DND-41 (cell line): ENCODE data around the gene PODXL.
A peak's percentile ranks its signal among the peaks of the same experiment; 100 is the strongest.

Source experiments
- ATAC-seq: fragments of 200-7000 bp; cut with Tn5 transposase; 3 replicates; pipeline ENCODE4 v1.9.1; 2021; ENCODE audit warnings: low read depth; ENCODE audit not compliant: insufficient read depth
- DNase-seq: peaks from one replicate; pipeline ENCODE4 v3.0.0-alpha.2; 2020
- H2AFZ ChIP-seq: 2 replicates; pipeline ENCODE4 v1.6.0; 2012; ENCODE audit warnings: low read depth, low read length
- H3K27ac ChIP-seq: 2 replicates; pipeline ENCODE4 v1.5.1; 2012; ENCODE audit warnings: low read length, inconsistent platforms
- H3K27me3 ChIP-seq: fragments of 200-600 bp; sonication (generic); 2 replicates; pipeline ENCODE4 v1.6.0; 2012; ENCODE audit warnings: low read length, mild to moderate bottlenecking, inconsistent platforms; ENCODE audit not compliant: insufficient read depth, poor library complexity
- H3K36me3 ChIP-seq: 2 replicates; pipeline ENCODE4 v1.5.1; 2012; ENCODE audit warnings: low read length, inconsistent platforms; ENCODE audit not compliant: insufficient read depth
- H3K4me1 ChIP-seq: 2 replicates; pipeline ENCODE4 v1.5.1; 2012; ENCODE audit warnings: mild to moderate bottlenecking, low read length; ENCODE audit not compliant: insufficient read depth
- H3K4me2 ChIP-seq: 2 replicates; pipeline ENCODE4 v1.6.0; 2012; ENCODE audit warnings: mild to moderate bottlenecking, moderate library complexity, low read length, inconsistent platforms; ENCODE audit not compliant: insufficient read depth
- H3K4me3 ChIP-seq, 2 experiments: fragments of 200-600 bp in 1 of 2; shearing (Covaris generic) in 1 of 2; 2 replicates each; pipeline ENCODE4 v1.5.1; 2012 to 2016; ENCODE audit warnings: inconsistent platforms in 2 of 2, low read length in 2 of 2, mild to moderate bottlenecking in 2 of 2, low read depth in 1 of 2, moderate library complexity in 1 of 2
- H3K79me2 ChIP-seq: 2 replicates; pipeline ENCODE4 v1.6.0; 2012; ENCODE audit warnings: low read length, inconsistent platforms; ENCODE audit not compliant: insufficient read depth
- H3K9ac ChIP-seq: 2 replicates; pipeline ENCODE4 v1.6.0; 2012; ENCODE audit warnings: low read depth, mild to moderate bottlenecking, inconsistent platforms, low read length, moderate library complexity
- H3K9me3 ChIP-seq: 2 replicates; pipeline ENCODE4 v1.5.1; 2012; ENCODE audit warnings: low read length, moderate library complexity, mild to moderate bottlenecking, inconsistent platforms; ENCODE audit not compliant: insufficient read depth, severe bottlenecking
- H4K20me1 ChIP-seq: 2 replicates; pipeline ENCODE4 v1.6.0; 2012; ENCODE audit warnings: low read length; ENCODE audit not compliant: insufficient read depth
- EZH2 ChIP-seq: IDR thresholded peaks from 3 replicates; pipeline ENCODE4 v1.6.1; 2012; ENCODE audit warnings: borderline replicate concordance, low read depth, mild to moderate bottlenecking, moderate library complexity, low read length, inconsistent platforms; ENCODE audit not compliant: severe bottlenecking
- TF ChIP-seq, protein P1 (sequence below): IDR thresholded peaks from 2 replicates; pipeline ENCODE4 v1.5.1; 2012; ENCODE audit warnings: borderline replicate concordance, low read length, moderate library complexity, mild to moderate bottlenecking; ENCODE audit not compliant: poor library complexity, severe bottlenecking; ENCODE audit errors: extremely low read depth

PODXL gene

DNA sequence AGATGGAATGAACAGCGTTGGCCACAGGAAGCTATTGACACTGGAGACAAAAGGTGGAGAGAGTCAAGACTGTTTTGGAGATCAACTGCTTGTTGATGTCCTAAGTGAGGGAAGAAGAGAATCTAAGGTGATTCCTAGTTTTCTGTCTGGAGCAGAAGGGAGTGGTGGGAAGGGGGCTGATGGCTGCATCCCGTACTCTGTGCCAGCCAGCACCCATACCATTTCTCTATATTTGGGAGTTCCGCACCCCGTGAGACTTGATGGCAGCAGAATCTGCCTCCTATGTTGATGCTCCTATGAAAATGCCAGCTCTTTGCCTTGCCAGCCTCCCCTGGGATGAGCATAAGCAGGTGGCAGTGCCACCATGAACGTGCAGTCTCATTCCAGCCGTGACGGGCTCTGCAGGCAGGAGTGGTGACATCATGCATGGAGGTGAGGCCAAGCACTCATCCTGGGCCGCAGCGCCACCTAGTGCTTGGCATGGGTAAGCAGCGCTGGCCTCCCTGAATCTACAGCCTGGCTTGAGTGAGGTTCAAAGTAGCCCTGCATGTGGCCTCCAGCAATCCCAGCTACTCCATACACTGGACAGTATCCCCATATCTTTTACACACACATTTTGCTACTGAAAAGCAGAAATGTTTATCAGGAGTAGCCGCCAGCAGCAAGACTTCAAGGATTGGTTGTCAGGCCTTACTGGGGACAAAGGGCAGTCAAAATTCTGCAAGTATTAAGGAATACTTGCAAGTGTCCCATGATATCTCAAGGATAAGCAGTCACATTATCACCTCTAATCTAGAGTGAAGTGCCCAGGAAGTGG lies 43.0 kb downstream of the PODXL start:
- no peaks in the 10 kb centered on the region for H3K9me3 ChIP-seq
- peak overlapping the region; percentile 55 for H3K4me2 ChIP-seq
- H3K4me3 ChIP-seq = peak overlapping the region in 1 of 2 experiments; percentile 12; a peak in 2 of 4 replicates
- H3K9ac ChIP-seq = no peak overlapping the region
- no peak for TF ChIP-seq EZH2
- TF ChIP-seq, protein P1, sequence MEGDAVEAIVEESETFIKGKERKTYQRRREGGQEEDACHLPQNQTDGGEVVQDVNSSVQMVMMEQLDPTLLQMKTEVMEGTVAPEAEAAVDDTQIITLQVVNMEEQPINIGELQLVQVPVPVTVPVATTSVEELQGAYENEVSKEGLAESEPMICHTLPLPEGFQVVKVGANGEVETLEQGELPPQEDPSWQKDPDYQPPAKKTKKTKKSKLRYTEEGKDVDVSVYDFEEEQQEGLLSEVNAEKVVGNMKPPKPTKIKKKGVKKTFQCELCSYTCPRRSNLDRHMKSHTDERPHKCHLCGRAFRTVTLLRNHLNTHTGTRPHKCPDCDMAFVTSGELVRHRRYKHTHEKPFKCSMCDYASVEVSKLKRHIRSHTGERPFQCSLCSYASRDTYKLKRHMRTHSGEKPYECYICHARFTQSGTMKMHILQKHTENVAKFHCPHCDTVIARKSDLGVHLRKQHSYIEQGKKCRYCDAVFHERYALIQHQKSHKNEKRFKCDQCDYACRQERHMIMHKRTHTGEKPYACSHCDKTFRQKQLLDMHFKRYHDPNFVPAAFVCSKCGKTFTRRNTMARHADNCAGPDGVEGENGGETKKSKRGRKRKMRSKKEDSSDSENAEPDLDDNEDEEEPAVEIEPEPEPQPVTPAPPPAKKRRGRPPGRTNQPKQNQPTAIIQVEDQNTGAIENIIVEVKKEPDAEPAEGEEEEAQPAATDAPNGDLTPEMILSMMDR = peak; percentile 98
- DNase-seq = peak; percentile 82
- no peaks in the 10 kb centered on the region for H4K20me1 ChIP-seq
- no peaks in the 10 kb centered on the region for H3K79me2 ChIP-seq
- H2AFZ ChIP-seq = peak overlapping the region; percentile 64
- ATAC-seq = peak; percentile 99
- no peaks in the 10 kb centered on the region for H3K36me3 ChIP-seq
- peaks cover 8% of the 10 kb centered on the region for H3K4me1 ChIP-seq
- no peak overlapping the region for H3K27ac ChIP-seq
- H3K27me3 ChIP-seq = no peaks in the 10 kb centered on the region

DNA sequence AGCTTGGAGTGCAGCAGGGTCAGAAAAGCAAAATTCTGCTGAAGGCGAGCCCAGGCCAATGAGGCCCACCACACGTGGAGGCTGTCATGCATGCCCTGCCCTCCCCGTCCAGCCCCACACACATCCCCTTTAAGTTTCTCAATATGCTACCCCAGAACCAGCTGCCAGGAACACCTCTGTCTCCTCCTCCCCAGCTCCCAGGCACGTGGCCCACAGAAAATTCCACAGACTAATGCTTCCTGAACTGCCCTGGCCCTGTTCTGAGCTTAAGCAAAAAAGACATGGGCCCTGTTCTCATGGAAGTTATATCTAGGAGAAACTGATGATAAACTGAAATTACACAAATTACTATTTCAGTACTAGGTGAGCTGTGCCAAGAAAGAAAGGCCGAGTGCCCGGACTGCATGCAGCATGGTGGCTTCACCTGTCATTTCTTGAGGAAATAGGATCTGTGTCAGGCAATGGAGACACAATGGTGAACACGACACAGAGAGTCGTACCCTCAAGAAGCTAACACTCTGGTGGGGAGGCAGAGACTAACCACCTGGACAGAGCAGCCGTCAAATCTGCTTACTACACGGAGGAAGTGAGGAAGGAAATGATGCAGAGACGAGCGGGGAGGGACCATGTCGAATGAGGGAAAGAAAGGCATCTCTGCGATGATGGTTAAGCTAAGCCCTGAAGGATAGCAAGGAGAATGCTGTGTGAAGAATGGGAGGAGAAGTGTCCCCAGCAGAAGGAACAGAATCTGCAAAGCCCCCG lies 44.5 kb downstream of the PODXL start:
- H3K36me3 ChIP-seq = no peaks in the 10 kb centered on the region
- ATAC-seq (no peak), DNase-seq (no peak)
- no peak overlapping the region for H2AFZ ChIP-seq
- no peak overlapping the region for H3K27ac ChIP-seq
- no peak overlapping the region for H3K4me2 ChIP-seq
- no peak overlapping the region for H3K9ac ChIP-seq
- H3K27me3 ChIP-seq = no peaks in the 10 kb centered on the region
- H4K20me1 ChIP-seq = no peaks in the 10 kb centered on the region
- TF ChIP-seq EZH2 = no peak
- TF ChIP-seq, protein P1 = no peak
- H3K79me2 ChIP-seq = no peaks in the 10 kb centered on the region
- no peaks in the 10 kb centered on the region for H3K9me3 ChIP-seq
- peaks cover 14% of the 10 kb centered on the region for H3K4me1 ChIP-seq
- H3K4me3 ChIP-seq = no peak overlapping the region

DNA sequence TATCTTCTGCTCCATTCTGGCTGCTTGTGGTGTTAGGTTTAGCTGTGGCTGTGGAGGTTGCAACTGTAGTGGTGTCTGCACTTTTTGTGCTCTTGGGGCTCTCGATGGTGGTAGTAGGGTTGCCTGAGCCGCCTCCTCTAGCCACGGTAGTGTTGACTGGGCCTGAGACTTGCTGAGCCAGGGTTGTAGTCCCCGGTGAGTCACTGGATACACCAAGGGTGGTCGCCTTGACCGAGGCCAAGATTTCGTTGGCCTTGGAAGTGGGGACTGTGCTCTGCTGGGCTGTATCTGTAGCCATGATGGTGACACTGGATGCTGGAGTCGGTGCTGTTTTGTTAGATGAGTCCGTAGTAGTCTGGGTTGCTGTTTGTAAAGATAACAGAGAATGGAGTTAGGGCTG lies 45.4 kb downstream of the PODXL start:
- ATAC-seq (no peak), DNase-seq (no peak)
- Histone ChIP-seq H3K4me2 (no peak overlapping the region), H3K4me3 (no peak overlapping the region), H4K20me1 (no peaks in the 10 kb centered on the region), H3K9me3 (no peaks in the 10 kb centered on the region), H3K27ac (no peak overlapping the region), H3K9ac (no peak overlapping the region), H3K36me3 (no peaks in the 10 kb centered on the region), H3K79me2 (no peaks in the 10 kb centered on the region), H2AFZ (no peak overlapping the region), H3K4me1 (peaks cover 14% of the 10 kb centered on the region), H3K27me3 (no peaks in the 10 kb centered on the region)
- no peak for TF ChIP-seq EZH2
- TF ChIP-seq, protein P1 = no peak
